HG03432 (cell line): Measurements from ENCODE around the gene SSU72.
"Not testable (repeated sequence)": the region's sequence is repeated elsewhere in the genome, so short reads cannot be mapped to it uniquely, and the experiment has no call there.

Source experiments
- ATAC-seq: cut with Tn5 transposase; IDR thresholded peaks from one replicate; pipeline ENCODE4 v1.9.1; 2021; ENCODE audit warnings: mild to moderate bottlenecking, moderate library complexity; ENCODE audit not compliant: unreplicated experiment

SSU72 gene

DNA sequence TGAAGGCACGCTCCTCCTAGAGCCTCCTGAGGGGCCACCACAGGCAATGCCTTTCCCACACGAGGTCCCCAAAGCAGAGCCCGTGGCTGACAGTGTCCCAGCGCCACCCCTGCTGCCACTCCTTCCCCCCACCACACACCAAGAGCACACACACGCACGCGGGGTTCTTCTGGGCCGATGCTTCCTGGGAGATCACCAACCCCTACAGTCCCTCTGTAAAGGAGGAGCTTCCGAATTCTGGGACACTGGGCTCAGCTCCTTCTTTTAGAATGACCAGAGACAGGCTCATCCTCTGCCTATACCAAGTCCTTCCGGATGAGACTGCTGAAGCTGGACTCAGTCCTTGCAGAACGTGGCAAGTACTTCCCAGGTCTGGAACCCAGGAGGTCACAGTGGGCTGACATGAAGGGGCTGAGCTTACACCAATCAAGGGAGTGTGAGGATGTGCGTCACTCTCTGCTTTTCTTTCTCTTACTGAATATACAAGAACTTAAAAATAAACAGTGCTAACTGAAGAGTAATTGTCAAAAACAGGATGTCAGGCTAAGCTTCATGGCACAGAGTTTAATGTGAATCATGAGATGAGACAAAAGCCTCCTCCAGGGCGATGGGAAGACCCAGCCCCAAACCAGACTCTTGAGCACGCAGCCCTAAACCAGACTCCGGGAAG lies 12.7 kb downstream of the SSU72 start:
- ATAC-seq, result no peak

GRCh38 chr1:1560178-1560577 lies 14.5 kb downstream of the SSU72 start:
- ATAC-seq, result no peak

GRCh38 chr1:1559066-1559465 lies 15.6 kb downstream of the SSU72 start:
- ATAC-seq, result no peak

DNA sequence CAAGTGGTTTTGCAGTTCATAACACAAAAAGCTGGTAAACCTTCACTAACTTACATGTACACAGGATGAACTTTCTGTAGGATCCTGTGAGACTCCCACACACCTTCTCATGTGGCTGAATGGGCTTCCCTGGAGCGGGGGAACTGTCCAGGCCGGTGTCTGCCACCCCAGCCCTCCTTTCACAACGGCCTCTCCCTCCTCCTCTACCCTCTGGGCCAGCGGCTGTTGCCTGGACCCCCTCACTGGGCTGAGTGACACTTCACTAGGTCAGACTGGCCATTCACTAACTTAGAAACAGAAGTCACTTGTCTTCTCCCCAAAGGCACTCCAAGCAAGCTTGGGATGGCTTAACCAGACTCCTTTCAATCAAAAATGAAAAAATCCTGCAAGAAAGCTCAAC lies 16.1 kb downstream of the SSU72 start:
- no peak for ATAC-seq

- not testable (repeated sequence) for ATAC-seq
These were observed 17.0 kb downstream of the SSU72 start for GRCh38 chr1:1557688-1558087.

- not testable (repeated sequence) for ATAC-seq
These were observed 17.7 kb downstream of the SSU72 start for GRCh38 chr1:1556961-1557360.

DNA sequence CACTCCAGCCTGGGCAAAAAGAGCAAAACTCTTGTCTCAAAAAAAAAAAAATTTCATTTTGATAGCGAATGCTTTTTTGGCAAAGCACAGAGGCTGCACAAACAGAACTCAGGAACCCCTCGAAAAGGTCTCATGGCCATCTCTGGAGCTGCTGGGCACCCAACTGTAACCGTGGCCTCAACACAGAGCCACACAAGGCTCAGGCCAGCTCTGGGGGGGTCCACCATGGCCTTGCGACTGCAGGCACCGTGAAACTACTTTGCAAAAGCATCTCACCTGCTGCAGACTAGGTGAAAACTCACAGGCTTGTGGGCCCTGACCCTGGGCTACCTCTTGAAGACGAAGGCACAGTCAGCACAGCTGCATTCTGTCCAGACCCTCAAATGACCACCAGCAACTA lies 18.2 kb downstream of the SSU72 start:
- ATAC-seq, result no peak

GRCh38 chr1:1554926-1555915 lies 19.4 kb downstream of the SSU72 start:
- no peak for ATAC-seq

DNA sequence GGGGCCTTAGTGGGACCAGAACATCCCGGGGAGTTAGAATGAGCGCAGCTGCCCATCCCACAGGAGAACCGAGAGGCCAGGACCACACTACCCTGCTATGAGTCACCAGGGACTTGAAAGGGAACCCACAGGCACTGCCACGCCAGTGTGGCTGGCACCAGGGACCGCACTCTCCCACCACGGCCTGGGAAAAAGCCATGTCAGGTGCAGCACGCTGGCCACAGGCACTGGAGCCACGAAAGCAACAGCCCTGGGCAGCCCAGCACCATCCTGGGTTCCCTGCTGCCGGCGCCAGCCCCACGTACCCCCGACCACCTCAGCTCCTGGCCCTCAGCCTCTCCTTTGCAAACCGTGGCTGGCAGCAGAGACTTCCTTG lies 20.1 kb downstream of the SSU72 start:
- no peak for ATAC-seq

DNA sequence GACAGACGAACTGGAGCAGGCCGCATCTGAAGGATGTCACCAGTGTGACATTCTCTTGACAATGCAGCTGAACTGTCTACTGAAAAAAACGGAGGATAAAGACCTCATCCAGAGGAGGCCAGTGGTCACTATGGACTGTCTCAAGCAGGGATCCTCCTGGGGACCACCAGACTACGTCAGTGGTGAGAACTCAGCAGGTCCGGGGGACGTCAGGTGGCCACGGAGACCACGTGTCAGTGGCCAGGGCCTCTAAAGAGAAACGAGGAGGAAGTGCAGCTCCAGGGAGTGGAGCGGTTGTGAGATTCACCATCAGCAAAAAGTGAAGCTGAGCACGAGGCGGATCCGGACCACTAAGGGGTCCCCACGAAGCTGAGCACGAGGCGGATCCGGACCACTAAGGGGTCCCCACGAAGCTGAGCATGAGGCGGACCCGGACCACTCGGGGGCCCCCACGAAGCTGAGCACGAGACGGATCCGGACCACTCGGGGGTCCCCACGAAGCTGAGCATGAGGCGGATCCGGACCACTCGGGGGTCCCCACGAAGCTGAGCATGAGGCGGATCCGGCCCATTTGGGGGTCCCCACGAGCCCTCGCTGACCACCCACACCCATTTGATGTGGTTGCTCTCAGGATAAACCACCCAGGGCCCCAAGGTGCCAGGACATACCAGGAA lies 20.7 kb downstream of the SSU72 start:
- no peak for ATAC-seq

DNA sequence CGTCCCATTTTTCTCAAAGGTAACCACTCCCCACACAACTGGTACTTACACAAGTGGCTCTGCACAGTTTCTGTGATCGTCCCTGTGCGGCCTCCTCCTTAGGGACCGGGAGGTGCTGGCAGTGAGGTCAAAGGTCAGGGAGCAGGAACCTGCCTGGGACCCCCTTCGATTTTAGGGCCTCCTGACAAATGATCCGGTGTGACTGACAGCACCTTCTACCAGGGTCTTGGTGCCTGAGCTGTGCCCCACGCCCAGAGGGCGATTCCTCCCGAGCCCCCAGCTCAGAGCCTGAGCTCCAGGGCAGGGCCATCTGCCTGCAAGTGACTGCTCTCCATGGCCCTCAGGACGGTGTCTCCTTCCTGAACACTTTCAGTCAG lies 22.4 kb downstream of the SSU72 start:
- ATAC-seq, result no peak

GRCh38 chr1:1551524-1552262 lies 23.0 kb downstream of the SSU72 start:
- ATAC-seq, result no peak

- ATAC-seq, result no peak
These were observed 23.9 kb downstream of the SSU72 start for GRCh38 chr1:1550591-1551432.

- no peak for ATAC-seq
These were observed 24.6 kb downstream of the SSU72 start for GRCh38 chr1:1550087-1550486.

DNA sequence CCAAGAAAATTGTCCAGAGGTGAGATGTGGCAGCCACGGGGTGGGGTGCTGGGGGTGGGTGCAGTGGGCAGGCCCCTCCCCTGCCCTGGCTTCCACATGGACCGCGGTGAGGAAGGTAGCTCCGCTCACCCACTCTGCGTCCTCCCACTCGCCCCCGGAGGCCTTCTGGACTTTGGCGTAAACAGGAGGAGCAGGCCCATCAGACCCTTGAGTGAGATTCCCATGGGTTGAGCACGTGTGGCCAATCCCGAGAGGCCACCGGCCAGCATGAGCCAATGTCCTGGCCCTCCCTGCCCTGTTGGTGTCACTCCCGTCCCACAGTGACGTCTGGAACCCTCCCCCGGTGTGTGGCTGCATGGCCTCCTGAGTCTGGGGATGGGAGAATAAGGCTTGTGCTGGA lies 26.1 kb downstream of the SSU72 start:
- ATAC-seq, result no peak

DNA sequence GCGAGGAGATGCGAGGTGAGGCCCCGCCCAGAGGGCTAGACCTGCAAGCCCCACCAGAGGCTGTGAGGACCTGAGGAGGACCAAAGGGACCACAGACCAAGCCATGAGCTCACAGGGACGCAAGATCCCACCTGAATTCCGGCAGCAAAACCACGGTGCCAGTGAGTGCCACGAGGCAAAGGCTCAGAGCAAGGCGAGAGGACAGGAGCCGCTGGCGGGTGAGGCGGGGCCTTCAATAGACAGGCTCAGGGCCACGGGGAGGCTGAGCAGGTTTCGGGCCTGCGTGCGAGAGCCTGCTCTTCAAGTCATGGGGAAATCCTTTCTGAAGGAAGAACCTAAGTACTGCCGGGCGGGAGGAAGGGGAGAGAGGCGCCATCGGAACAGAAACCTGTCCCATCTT lies 27.2 kb downstream of the SSU72 start:
- no peak for ATAC-seq

DNA sequence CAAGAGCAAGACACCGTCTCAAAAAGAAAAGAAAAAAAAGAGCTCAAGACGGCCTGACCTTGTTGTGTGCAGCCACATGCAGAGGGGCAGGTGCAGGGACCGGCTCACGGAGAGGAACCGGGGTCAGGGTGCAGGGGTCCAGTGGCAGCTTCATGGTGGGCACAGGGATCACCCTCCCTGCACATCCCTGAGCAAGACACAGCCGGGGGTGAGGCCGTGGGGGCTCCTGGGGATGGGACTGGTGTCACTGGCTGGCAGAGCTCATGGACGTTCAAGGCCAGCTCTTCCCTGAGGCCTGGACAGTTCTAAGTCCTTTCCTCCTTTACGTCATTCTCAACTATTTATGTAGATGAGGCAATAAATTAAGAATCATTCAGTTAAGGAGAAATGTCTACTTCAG lies 27.7 kb downstream of the SSU72 start:
- no peak for ATAC-seq

- ATAC-seq, result no peak
These were observed 28.5 kb downstream of the SSU72 start for GRCh38 chr1:1545946-1546737.

- ATAC-seq, result no peak
These were observed 30.1 kb downstream of the SSU72 start for GRCh38 chr1:1544544-1544943.
